Neural crest cell (in vitro differentiated cells): Measurements from ENCODE around the gene CAMK1G. TPM values are rescaled to one million over a fixed set of nuclear protein-coding genes. Genes with fewer than 3 reads are reported as not detected.

Experiments used
- DNase-seq: peaks from one replicate; pipeline ENCODE4 v3.0.0; 2021; ENCODE audit warnings: low read depth, mixed read lengths, low spot score
- H3K27ac Mint-ChIP-seq: one replicate; pipeline ENCODE4 v1.8.0; 2021; ENCODE audit warnings: mild to moderate bottlenecking, mixed read lengths; ENCODE audit not compliant: unreplicated experiment
- H3K27me3 Mint-ChIP-seq: 2 replicates; pipeline ENCODE4 v1.8.0; 2021; ENCODE audit warnings: low read depth, mild to moderate bottlenecking, mixed read lengths
- H3K36me3 Mint-ChIP-seq: 2 replicates; pipeline ENCODE4 v1.8.0; 2021; ENCODE audit warnings: low read depth, mild to moderate bottlenecking, mixed read lengths
- H3K4me1 Mint-ChIP-seq: 2 replicates; pipeline ENCODE4 v1.8.0; 2021; ENCODE audit warnings: mixed read lengths
- H3K4me3 Mint-ChIP-seq: one replicate; pipeline ENCODE4 v1.8.0; 2021; ENCODE audit warnings: mild to moderate bottlenecking, mixed read lengths
- H3K9me3 Mint-ChIP-seq: 2 replicates; pipeline ENCODE4 v1.8.0; 2021; ENCODE audit warnings: mixed read lengths
- total RNA-seq: library from RNA; stranded (reverse); gene quantifications from 2 replicates; pipeline ENCODE4 v1.2.1, GENCODE V29; 2021
- TF ChIP-seq, protein P1 (sequence below): fragments of 200-600 bp; sonication (generic); conservative IDR thresholded peaks from 2 replicates; pipeline ENCODE4 v1.5.0; 2021; ENCODE audit warnings: antibody characterized with exemption, mild to moderate bottlenecking

CAMK1G gene
- total RNA-seq, 1 donor from 2014 or later, result 1.8 TPM

DNA sequence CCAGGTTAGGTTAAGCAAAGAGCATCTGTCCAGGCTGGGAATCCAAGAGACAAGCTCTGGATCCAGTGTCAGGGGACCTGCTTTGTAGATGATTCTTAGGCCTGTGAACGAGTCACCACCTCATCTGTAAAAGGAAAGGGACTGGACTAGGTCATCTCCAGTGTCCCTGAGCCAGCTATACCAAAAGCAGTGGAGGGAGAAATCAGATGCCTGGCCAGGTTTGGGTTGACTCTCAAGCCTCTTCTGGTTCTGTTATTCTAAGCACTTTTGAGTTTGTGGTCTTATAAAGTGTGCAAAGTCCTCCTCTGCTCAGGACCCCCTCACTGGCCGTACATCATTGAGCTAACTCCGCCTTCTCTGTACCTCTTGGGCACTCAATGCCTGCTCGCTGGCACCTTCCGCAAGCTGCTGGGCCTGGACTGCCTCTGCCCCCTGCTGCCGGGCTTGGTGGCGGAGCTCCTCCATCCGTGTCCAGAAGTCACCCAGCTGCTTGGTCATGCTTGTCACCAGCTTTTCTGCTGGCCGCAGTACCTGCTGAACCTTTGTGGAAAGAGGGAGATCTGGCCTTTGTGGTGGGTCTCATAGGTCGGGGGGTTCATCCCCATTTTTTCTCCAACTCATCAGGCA lies 33.6 kb downstream of the CAMK1G start:
- DNase-seq, result no peak
- Mint-ChIP-seq H3K27me3 (peaks cover 4% of the 10 kb centered on the region), H3K4me3 (no peak overlapping the region), H3K9me3 (no peaks in the 10 kb centered on the region), H3K27ac (no peak overlapping the region), H3K36me3 (no peaks in the 10 kb centered on the region), H3K4me1 (no peaks in the 10 kb centered on the region)
- TF ChIP-seq, protein P1, sequence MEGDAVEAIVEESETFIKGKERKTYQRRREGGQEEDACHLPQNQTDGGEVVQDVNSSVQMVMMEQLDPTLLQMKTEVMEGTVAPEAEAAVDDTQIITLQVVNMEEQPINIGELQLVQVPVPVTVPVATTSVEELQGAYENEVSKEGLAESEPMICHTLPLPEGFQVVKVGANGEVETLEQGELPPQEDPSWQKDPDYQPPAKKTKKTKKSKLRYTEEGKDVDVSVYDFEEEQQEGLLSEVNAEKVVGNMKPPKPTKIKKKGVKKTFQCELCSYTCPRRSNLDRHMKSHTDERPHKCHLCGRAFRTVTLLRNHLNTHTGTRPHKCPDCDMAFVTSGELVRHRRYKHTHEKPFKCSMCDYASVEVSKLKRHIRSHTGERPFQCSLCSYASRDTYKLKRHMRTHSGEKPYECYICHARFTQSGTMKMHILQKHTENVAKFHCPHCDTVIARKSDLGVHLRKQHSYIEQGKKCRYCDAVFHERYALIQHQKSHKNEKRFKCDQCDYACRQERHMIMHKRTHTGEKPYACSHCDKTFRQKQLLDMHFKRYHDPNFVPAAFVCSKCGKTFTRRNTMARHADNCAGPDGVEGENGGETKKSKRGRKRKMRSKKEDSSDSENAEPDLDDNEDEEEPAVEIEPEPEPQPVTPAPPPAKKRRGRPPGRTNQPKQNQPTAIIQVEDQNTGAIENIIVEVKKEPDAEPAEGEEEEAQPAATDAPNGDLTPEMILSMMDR, result no peak

DNA sequence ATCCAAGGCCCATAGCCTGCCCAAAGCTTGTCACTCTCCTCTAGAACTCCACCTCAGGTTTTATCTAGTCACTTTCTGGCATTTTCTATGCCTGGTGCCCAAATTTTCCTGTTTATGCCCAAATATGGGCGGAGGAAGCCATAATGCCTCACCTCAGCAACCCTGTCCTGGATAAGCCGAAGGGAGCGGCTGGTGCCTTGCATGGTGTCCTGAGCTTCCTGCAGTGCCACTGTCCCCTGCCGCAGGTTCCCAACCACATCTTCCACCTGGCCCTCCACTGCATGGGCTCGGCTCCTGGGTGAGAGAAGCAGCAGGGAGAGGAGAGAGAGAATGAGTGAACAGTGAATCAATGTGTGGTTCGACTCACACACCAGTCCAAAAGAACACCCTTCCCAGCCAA lies 34.2 kb downstream of the CAMK1G start:
- TF ChIP-seq, protein P1, result no peak
- peaks cover 4% of the 10 kb centered on the region for H3K27me3 Mint-ChIP-seq
- DNase-seq, result no peak
- H3K36me3 Mint-ChIP-seq, result no peaks in the 10 kb centered on the region
- no peak overlapping the region for H3K27ac Mint-ChIP-seq
- H3K4me1 Mint-ChIP-seq, result no peaks in the 10 kb centered on the region
- H3K9me3 Mint-ChIP-seq, result no peaks in the 10 kb centered on the region
- H3K4me3 Mint-ChIP-seq, result no peak overlapping the region

DNA sequence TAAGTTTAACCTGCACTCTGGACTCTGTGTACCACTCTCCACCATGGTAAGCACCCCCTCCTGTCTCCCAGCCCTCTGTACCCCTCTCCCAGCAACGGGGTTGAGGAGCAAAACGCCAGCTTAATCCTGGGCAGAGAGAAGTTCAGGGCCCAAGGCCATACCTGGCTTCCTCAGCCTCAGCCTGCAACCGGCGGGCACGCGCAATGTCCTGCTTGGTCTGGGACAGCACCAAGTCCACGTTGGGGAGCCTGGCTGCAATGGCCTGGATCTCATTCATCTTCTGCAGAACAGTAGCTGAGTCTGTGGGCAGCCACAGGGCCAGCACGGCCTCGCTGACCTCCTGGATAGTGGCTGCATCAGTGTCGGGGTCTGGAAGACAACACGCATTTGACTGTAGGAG lies 34.8 kb downstream of the CAMK1G start:
- peaks cover 6% of the 10 kb centered on the region for H3K27me3 Mint-ChIP-seq
- H3K4me3 Mint-ChIP-seq, result no peak overlapping the region
- no peaks in the 10 kb centered on the region for H3K36me3 Mint-ChIP-seq
- H3K27ac Mint-ChIP-seq, result no peak overlapping the region
- no peaks in the 10 kb centered on the region for H3K9me3 Mint-ChIP-seq
- no peaks in the 10 kb centered on the region for H3K4me1 Mint-ChIP-seq
- TF ChIP-seq, protein P1, result no peak
- no peak for DNase-seq

DNA sequence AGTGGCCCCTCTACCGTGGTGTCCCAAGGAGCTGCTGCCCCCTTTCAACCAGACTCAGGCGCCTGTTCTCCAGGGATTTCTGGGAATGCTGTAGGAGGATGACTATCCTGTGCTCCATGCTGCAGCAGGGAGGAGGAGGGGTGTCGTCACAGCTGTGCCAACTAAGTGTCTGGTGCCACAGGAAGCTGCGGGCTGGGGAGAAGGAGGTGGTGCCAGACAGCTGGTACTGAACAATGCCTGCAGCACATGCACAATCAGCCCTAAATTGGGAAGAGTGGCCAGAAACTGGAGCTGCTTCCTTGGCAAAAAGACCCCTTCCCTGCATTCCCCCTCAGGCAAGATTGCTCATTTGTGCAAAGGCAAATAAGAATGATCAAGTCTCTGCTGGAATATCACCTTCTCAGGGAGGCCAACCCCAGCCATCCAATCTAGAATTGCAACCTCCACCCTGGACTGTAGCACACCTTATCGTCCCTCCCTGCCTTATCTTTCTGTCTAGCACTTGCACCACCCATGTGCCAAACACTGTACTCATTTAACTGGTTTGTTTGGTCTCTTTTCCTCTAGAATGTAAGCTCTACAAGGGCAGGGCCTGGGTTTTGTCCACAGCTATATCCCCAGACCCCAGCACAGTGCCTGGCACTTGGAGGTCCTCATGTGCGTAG lies 35.4 kb downstream of the CAMK1G start:
- Mint-ChIP-seq H3K27ac (no peak overlapping the region), H3K27me3 (peaks cover 6% of the 10 kb centered on the region), H3K4me3 (no peak overlapping the region), H3K36me3 (no peaks in the 10 kb centered on the region), H3K9me3 (no peaks in the 10 kb centered on the region), H3K4me1 (no peaks in the 10 kb centered on the region)
- TF ChIP-seq, protein P1, result no peak
- DNase-seq, result no peak

DNA sequence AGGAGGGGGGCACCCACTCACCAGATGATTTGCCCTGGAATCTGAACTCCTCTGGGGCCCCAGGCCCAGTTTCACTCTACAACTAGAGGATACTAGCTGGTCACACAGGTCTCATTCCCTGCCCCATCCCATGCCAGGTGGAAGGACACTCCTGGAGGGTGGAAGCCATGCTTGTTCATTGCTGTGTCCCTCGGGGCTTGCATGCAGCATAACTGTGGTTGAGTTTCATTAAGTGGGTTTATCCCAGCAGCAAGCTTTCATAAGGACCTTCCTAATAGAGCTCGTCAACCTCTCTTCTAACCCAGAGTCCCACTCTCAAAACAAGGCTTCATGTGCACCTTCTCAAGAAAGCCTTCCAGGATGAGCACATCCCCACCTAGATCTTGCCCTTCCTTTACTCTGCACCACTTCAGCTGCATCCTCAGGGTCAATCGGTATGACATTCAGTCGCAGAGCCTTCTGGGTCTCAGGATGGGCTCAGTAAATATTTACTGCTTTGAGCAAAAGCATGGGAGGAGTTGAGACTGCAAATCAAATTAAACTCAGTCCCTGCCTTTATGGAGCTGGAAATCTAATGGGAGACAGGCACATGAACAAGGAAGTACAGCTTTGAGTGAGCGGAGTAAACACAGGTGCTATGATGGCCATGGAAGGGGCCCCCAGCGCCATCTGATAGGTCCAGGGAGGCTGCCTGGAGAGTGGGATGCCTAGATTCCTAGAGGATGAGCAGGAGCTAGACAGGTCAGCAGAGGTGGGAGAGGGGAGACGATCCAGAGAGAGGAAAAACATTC lies 36.4 kb downstream of the CAMK1G start:
- Mint-ChIP-seq H3K4me3 (no peak overlapping the region), H3K27ac (no peak overlapping the region), H3K9me3 (no peaks in the 10 kb centered on the region), H3K4me1 (peaks cover 4% of the 10 kb centered on the region), H3K36me3 (no peaks in the 10 kb centered on the region), H3K27me3 (peaks cover 13% of the 10 kb centered on the region)
- DNase-seq, result no peak
- TF ChIP-seq, protein P1, result no peak
